IPS DF 4.7 (cell line): ENCODE results near the gene EEF1A2.

Source experiments
- DNase-seq: peaks from one replicate; pipeline ENCODE4 v3.0.0-alpha.2; 2013; ENCODE audit warnings: low spot score; ENCODE audit errors: extremely low read depth

EEF1A2 gene

DNA sequence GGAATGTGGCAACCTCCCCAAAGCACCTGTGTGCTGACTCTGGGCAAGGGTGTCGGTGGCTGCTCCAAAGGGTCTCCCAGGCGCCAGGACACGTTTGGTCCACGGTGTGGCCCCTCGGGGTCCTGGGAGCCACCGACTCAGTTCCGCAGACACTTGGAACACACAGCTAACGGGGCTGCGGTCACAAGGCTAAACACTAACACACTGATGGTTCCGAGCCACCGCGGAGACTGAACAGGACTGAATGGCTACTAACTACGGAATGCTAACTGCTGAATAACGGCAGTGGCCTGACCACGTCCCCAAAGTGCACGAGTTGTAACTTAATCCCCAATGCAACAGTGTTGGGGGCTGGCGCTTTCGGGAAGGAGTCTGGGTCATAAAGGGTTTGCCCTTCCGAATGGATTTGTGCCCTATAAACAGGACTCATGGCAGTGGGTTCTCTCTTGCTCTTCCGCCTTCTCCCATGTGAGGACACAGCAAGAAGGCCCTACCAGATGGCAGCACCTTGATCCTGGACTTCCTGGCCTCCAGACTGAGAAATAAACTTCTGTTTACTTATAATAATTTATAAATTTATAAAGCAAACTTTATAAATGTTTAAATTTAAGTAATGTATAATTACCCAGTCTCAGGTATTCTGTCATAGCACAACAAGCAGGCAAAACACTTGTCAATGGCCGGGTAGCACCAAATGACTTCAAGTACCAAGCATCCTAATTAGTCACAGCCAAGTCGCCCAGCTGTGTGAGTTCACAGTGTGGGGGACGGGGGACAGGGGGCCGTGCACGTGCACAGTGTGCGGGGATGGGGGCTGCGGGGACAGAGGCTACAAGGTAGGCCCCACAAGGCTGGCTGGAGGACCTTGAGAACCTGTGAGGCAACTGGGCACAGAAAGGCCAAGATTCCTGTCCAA is 2.3 kb upstream of the EEF1A2 start:
- DNase-seq = no peak

DNA sequence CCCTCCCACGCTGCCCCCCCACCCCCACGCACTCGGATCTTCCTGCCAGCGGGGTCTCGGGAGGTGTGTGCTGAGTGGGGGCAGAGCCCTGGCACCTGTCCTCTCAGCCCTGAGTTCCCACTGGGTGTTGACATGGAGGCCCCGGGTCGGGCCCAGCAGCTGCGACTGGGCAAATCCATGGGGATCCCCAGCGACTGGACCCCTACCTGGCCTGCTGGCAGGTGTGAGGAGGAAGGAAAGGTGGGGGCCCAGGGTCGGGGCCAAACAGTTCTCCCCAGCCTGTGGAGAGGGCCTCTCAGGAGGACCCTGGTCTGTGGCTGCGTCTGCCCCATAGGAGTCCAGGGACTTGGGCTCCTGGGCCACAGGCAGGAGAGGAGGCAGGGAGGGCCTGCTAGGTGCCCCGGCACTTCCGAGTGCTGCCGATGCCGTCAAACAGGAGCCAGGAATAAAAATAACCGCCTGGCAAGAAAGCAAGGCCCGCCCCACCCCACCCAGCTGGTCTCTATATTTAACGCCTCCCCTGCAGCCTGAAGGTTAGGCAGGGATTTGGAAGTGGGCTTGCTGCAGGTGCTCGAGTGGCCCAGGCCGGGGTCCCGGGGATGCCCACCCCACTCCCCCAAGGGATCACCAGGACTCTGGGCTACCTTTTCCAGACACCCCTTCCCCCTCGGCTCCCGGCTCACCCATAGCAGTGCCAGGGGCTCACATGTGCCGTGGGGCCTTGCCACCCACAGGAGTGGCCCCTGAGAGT is 1.4 kb upstream of the EEF1A2 start:
- no peak for DNase-seq

DNA sequence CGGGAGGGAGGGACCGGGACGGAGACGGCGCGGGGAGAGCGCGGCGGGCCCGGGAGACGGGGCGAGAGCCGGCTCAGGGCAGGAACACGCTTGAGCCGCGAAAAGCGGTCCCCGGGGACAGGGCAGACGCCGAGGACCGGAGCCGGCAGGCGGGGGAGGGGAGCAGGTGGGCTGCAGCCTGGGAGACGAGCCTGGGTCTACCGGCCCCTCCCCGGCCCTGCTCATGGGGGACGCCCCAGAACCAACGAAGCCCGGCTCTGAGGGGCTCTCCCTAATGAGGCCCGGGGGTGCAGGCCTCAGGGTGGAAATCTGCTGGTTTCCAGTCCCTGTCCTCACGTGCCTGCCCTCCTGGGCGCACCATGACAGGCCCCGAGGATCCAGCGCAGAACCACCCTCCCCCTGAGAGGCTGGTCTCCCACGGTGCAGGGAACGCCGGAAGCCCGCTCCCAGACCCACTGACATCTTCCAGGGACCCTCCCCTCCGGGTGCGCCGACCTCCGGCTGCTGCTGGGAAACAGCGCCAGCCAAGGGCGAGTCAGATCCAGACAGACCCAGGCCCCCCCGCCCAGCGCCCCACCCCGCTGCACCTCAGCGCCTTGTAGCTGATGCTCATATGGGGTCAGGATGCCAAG is 571 bp upstream of the EEF1A2 start:
- DNase-seq = no peak

DNA sequence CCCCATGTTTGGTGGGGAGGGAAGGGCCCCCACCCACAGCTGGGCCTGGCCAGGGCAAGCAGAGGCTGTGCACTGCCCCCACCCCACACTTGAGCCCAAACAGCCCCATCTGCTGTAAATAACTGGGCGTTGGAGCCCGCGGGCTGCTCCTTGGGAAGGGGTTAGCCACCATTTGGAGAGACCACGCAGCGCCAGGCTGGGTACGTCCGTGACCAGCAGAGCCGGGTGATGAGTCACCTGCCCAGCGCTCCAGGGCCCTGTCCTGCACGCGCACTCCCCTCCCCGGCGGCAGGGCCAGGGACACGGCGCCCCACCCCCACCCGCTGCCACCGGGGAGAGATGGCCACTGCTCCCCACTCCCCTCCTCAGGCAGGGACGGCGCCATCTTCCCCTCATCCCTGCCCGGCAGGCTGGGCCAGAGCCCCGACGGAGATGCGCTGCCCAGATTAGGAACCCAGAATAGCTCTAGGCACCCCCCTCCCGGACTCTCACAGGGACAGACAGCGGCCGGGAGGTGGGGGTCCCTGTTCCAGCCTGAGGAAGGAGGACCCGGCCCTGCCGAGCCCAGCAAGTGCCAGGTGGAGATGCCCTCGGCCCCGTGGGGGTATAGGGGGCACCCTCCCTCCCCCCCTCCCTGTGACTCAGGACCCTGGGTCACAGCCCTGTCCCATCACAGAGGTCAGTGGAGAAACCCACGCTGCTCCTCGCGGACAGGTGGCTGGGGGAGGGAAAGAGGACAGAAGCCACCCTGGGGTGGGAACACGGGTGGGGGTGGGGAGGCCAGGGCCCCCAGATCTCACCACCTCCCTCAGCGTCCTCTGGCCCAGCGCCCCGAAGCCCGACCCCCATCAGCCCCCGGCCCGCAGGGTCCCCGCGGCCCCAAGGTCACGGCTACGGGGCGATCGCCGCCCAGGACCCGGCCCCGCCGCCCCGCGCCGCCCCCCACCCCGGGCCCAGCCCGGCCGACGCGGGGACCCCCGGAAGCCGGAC is 642 bp downstream of the EEF1A2 start:
- DNase-seq = no peak

DNA sequence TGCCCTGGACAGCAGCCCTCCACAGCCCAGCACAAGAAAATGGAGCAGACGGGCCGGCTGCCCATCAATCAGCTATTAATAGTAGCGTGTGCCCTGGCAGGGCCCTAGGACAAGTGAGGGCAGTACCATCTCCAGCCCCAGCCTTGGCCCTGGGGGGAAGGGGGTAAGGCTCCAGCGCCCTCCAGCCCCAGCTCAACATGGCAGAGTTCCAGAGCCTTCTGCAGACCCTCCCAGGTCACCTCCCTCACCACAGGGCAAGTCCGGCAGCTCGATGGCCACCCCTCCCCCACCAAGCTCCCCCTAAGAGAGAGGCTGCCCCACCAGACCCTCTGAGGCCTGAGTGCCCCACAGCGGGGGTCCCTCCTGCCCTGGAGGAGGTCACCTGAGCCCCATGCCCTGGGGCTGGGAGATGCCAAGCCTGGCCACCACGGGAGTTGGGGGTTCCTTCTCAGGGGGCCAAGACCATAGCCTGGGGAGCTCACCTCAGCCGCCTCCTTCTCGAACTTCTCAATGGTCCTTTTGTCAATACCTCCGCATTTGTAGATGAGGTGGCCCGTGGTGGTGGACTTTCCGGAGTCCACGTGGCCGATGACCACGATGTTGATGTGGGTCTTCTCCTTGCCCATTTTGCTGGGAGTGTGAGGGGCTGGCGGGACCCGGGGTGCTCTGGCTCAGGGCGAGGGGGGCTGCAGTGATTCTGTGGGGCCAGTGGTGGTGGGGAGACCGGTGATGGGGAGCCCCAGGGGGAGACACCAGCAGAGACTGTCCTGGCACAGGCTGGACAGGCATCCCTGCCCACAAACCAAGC is 1.5 kb downstream of the EEF1A2 start:
- no peak for DNase-seq

DNA sequence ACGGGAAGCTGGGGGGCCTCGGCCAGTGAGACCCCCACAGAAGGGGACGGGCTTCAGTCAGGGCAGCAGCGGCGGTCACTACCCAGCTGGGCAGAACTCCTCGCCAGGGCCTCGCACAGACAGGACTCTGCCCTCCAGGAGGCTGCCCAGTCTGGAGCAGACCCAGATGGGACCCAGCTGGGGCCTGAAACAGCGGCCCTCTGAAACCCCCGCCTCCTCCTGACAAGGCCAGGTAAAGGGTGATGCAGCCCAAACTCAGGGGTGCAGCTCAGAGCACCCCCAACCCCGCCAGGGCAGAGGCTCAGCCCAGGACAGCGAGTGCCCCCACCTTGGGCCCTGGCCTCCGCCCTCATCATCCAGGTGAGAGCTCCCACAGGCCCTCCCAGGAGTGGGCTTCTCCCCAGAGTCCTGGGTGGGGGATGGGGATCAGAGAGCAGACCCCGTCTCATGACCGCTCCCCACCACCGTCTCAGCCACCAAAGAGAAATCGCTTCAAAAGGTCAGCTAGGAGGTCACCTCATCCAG is 2.2 kb downstream of the EEF1A2 start:
- DNase-seq = no peak

DNA sequence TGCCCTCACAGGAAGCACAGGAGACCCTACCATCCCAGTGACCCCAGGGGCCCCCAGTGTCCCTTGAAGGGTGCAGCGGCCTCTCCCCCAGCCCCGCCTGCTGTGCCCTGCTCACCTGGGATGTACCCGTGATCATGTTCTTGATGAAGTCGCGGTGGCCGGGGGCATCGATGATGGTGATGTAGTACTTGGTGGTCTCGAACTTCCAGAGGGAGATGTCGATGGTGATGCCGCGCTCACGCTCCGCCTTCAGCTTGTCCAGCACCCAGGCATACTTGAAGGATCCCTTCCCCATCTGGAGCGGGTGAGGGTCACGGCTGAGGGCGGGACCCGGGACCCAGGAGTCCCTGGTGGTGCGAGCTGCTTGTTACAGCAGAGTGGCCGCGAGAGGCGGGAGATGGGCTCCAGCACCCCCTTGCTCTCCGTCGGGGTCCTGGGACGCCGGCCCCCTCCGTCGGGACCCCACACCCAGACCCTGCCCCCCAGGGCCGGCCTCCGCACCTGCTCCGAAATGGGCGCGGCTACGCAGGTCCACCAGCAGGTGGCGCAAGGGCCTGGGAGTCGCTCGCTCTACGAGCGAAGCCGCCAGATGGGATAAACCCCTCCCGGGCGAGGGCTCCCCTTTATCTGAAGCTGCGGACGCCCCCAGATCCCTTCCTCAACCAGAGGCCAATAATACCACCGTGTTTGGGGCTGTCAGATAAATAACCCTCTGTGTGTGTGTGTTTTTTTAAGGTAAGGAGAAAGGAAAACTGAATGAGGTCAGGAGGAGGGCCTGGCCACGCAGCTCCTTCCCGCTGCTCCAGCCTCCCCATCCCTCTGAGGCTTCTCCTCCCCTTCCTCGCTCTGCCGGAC is 2.9 kb downstream of the EEF1A2 start:
- no peak for DNase-seq

- DNase-seq = no peak
Measured at GRCh38 chr20:63495167-63495720, 3.6 kb downstream of the EEF1A2 start.

DNA sequence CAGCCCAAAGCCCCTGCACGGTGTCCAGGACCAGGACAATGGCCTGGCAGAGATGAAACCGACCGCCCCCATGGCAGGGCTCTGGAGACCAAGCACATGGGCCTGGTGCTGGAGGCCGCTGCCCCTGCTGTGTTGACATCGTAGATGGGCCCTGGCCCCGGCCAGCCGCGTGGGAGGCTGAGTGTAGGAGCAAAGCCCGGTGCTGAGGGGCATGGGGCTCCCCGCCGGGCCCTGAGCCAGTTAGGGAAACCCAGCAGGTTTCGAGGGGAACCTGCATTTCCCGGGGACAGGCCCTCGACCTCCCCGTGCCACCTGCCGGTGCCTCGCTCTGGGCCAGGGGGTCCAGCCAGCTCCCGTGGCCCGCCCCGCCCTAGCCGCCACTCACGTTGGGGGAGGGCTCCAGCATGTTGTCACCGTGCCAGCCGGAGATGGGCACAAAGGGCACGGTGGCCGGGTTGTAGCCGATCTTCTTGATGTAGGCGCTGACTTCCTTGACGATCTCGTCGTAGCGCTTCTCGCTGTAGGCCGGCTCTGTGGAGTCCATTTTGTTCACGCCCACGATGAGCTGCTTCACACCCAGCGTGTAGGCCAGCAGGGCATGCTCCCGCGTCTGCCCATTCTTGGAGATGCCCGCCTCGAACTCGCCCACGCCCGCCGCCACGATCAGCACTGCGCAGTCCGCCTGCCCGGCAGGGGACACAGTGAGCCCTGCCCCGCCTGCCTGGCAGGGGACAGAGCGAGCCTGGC is 4.3 kb downstream of the EEF1A2 start:
- no peak for DNase-seq

DNA sequence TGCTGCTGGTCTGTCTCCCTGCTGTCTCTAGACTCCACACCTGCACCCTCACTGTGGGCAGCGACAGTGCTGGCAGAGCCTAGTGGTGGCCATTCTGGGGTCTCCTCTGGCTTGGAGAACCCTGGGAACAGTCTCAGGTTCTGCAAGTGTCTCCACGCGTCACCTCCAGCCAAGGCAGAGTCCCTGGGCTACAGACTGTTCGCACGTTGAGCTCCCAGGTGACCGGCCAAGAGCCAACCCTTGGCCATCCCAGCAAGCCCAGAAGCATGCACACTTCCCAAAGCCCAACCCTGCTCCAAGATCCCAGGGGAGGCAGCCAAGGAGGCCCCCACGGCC is 4.8 kb downstream of the EEF1A2 start:
- no peak for DNase-seq

DNA sequence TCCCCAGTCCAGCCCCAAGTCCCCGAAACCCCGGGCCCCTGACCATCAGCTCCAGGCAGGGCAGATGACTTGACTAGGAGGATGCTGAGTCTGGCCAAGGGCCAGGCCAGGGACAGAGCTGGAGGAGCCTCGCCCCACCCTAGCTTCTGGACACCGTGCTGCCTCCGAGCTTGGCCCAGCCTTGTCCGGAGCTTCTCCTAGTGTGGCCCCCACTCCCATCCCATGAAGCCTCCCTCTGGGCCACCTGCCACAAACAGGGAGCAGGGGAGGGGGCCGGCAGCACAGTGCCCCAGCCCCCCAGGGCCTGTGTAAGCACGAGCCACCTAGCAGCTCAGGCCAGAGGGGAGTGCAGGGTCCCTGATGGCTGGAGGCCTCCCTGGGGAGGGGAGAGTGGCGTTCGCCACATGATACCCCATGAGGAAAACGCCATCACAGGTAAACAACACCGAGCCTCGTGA is 5.3 kb downstream of the EEF1A2 start:
- no peak for DNase-seq

DNA sequence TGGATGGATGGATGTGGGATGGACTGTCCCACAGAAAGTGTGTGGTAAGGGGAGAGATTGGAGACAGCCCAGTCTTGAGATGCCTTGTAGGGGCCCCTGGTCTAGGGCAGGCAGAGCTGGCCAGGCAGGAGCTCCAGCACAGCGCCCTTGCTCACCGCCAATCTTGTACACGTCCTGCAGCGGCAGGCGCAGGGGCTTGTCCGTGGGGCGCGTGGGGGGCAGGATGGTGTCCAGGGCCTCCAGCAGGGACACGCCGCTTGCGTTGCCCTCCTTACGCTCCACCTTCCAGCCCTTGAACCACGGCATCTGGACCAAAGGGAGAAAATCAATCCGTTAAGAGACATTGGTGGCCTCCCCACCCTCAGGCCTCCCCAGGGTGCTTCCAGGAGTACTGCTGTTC is 5.9 kb downstream of the EEF1A2 start:
- no peak for DNase-seq

- no peak for DNase-seq
Measured at GRCh38 chr20:63492518-63492917, 6.4 kb downstream of the EEF1A2 start.

- DNase-seq = no peak
Measured at GRCh38 chr20:63491635-63492230, 7.2 kb downstream of the EEF1A2 start.

DNA sequence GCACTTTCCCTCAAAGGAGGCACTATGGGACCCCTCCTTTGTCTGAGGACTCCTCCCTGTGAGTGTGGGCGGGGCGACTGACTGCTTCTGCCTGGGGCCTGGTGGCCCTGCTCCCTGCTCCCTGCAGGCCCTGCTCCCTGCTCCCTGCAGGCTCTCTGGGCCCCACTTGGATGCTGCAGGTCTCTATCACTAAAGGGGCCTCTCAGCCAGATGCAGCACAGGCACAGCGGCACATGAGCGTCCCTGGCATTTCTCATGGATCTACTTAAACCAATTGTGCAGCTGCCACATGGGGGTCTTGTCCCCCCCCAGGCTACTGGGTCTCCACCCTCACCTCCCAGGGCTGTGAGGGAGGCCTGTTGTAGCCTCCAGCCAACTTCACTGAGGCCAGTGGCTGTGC is 7.8 kb downstream of the EEF1A2 start:
- DNase-seq = no peak

GRCh38 chr20:63490416-63490815 is 8.5 kb downstream of the EEF1A2 start:
- no peak for DNase-seq
